Large intestine (tissue), 12 donors: ENCODE measurements around the gene KCNK13. TPM values are rescaled to one million over a fixed set of nuclear protein-coding genes. Genes with fewer than 3 reads are reported as not detected.
"Not testable (repeated sequence)": the region's sequence is repeated elsewhere in the genome, so short reads cannot be mapped to it uniquely, and the experiment has no call there.

ENCODE experiments used
- DNase-seq, 2 donors: peaks; one replicate each; pipeline versions ENCODE4 v3.0.0 to v3.0.0-alpha.2; 2013
- H3K27ac ChIP-seq: one replicate; pipeline ENCODE4 v1.5.1; 2013; ENCODE audit warnings: low read length
- H3K27me3 ChIP-seq: 2 replicates; pipeline ENCODE4 v1.6.1; 2013; ENCODE audit warnings: low read length; ENCODE audit not compliant: control insufficient read depth, insufficient read depth
- H3K36me3 ChIP-seq: 2 replicates; pipeline ENCODE4 v1.6.1; 2013; ENCODE audit warnings: low read length; ENCODE audit not compliant: control insufficient read depth, insufficient read depth
- H3K4me1 ChIP-seq: one replicate; pipeline ENCODE4 v1.6.1; 2013; ENCODE audit warnings: low read length; ENCODE audit not compliant: control insufficient read depth, insufficient read depth
- H3K4me3 ChIP-seq: one replicate; pipeline ENCODE4 v1.5.1; 2013; ENCODE audit warnings: low read length
- H3K9me3 ChIP-seq: one replicate; pipeline ENCODE4 v1.6.1; 2013; ENCODE audit warnings: mild to moderate bottlenecking, low read depth, low read length, moderate library complexity; ENCODE audit not compliant: control insufficient read depth
- WGBS: methylation state at CpG from one replicate; pipeline ENCODE4 v1.1.5; 2013; ENCODE audit warnings: low lambda C conversion rate; ENCODE audit not compliant: insufficient coverage; 5-methylcytosine and 5-hydroxymethylcytosine counted together
- long read RNA-seq, 11 donors: transcript quantifications; one replicate each; lab custom pipeline, GENCODE V29; 2026
- polyA plus RNA-seq: library from polyadenylated mRNA; unstranded; fragments of 120-200 nt; gene quantifications from one replicate; pipeline ENCODE4 v1.2.1, GENCODE V29; 2013

Gene KCNK13
- 0.64 TPM for polyA plus RNA-seq
- long read RNA-seq, donor 1, result 0 reads
- long read RNA-seq, donor 2, result 0 reads
- long read RNA-seq, donor 3, result 0 reads
- long read RNA-seq, donor 4, partial matches to known transcripts, result 0 of 1 reads
- long read RNA-seq, donor 4, other reads (novel, unspliced or antisense), result 0 of 1 reads
- long read RNA-seq, donor 5, result 0 reads
- long read RNA-seq, donor 6, result 0 reads
- long read RNA-seq, donor 7, result 0 reads
- long read RNA-seq, donor 8, partial matches to known transcripts, result 0 of 1 reads
- long read RNA-seq, donor 8, other reads (novel, unspliced or antisense), result 0 of 1 reads
- long read RNA-seq, donor 9, result 0 reads
- long read RNA-seq, donor 10, partial matches to known transcripts, result 0 of 1 reads
- long read RNA-seq, donor 10, other reads (novel, unspliced or antisense), result 0 of 1 reads
- long read RNA-seq, donor 11, partial matches to known transcripts, result 0 of 1 reads
- long read RNA-seq, donor 11, other reads (novel, unspliced or antisense), result 0 of 1 reads

- Histone ChIP-seq H3K4me1 (peaks cover 7% of the 10 kb centered on the region), H3K36me3 (no peaks in the 10 kb centered on the region), H3K4me3 (peak within 1 kb of the TSS; percentile 18), H3K9me3 (peaks cover 3% of the 10 kb centered on the region), H3K27me3 (peaks cover 70% of the 10 kb centered on the region), H3K27ac (no peak within 1 kb of the TSS)
- peak in 1 of 2 donors; percentile 37 for DNase-seq
- WGBS, result no CpG with 5 or more reads among the region's 52 CpGs
These were observed at the start of gene KCNK13 for GRCh38 chr14:90061685-90062126. TSS of gene KCNK13 (plus strand) at chr14:90061994. CDS start at chr14:90062206, 212 bp downstream.

GRCh38 chr14:90017371-90017770 lies 44.4 kb upstream of the KCNK13 start:
- H3K4me3 ChIP-seq, result no peak overlapping the region
- no peak for DNase-seq
- no CpG with 5 or more reads among the region's 4 CpGs for WGBS
- no peaks in the 10 kb centered on the region for H3K4me1 ChIP-seq
- peaks cover 45% of the 10 kb centered on the region for H3K36me3 ChIP-seq
- no peaks in the 10 kb centered on the region for H3K27me3 ChIP-seq
- H3K9me3 ChIP-seq, result no peaks in the 10 kb centered on the region
- H3K27ac ChIP-seq, result no peak overlapping the region

- Histone ChIP-seq H3K36me3 (peaks cover 54% of the 10 kb centered on the region), H3K4me3 (no peak overlapping the region), H3K27ac (no peak overlapping the region), H3K27me3 (no peaks in the 10 kb centered on the region), H3K4me1 (no peaks in the 10 kb centered on the region), H3K9me3 (no peaks in the 10 kb centered on the region)
- no peak for DNase-seq
- WGBS, result 67% methylated on average over 2 of the region's 11 CpGs
These were observed 41.8 kb upstream of the KCNK13 start for GRCh38 chr14:90019824-90020523.

GRCh38 chr14:90023176-90023896 lies 38.5 kb upstream of the KCNK13 start:
- H3K36me3 ChIP-seq, result peaks cover 45% of the 10 kb centered on the region
- H3K9me3 ChIP-seq, result no peaks in the 10 kb centered on the region

GRCh38 chr14:90024910-90025309 lies 36.9 kb upstream of the KCNK13 start:
- H3K4me1 ChIP-seq, result no peaks in the 10 kb centered on the region
- H3K27ac ChIP-seq, result no peak overlapping the region
- no peaks in the 10 kb centered on the region for H3K27me3 ChIP-seq
- H3K36me3 ChIP-seq, result peaks cover 37% of the 10 kb centered on the region
- no peaks in the 10 kb centered on the region for H3K9me3 ChIP-seq
- H3K4me3 ChIP-seq, result no peak overlapping the region
- no peak for DNase-seq
- no CpG with 5 or more reads among the region's 3 CpGs for WGBS

More at GRCh38 chr14:90023176-90023896, 38.5 kb upstream of the KCNK13 start:
- no peak for DNase-seq
- WGBS, result 100% methylated on average over 2 of the region's 7 CpGs
- Histone ChIP-seq H3K4me3 (no peak overlapping the region), H3K27me3 (no peaks in the 10 kb centered on the region), H3K27ac (no peak overlapping the region), H3K4me1 (no peaks in the 10 kb centered on the region)

GRCh38 chr14:90026608-90027007 lies 35.2 kb upstream of the KCNK13 start:
- not testable (repeated sequence) for H3K9me3 ChIP-seq, H3K4me3 ChIP-seq, H3K27ac ChIP-seq, DNase-seq, H3K4me1 ChIP-seq, H3K27me3 ChIP-seq
- peaks cover 35% of the 10 kb centered on the region for H3K36me3 ChIP-seq
- WGBS, result no CpG with 5 or more reads among the region's 4 CpGs

GRCh38 chr14:90027842-90028241 lies 34.0 kb upstream of the KCNK13 start:
- H3K27ac ChIP-seq, result no peak overlapping the region
- no peak overlapping the region for H3K4me3 ChIP-seq
- peaks cover 33% of the 10 kb centered on the region for H3K36me3 ChIP-seq
- DNase-seq, result no peak
- H3K9me3 ChIP-seq, result no peaks in the 10 kb centered on the region
- H3K27me3 ChIP-seq, result no peaks in the 10 kb centered on the region
- no peaks in the 10 kb centered on the region for H3K4me1 ChIP-seq
- no CpG with 5 or more reads among the region's 1 CpG for WGBS

- Histone ChIP-seq H3K4me3 (no peak overlapping the region), H3K27ac (no peak overlapping the region), H3K4me1 (no peaks in the 10 kb centered on the region), H3K36me3 (peaks cover 46% of the 10 kb centered on the region), H3K27me3 (no peaks in the 10 kb centered on the region), H3K9me3 (no peaks in the 10 kb centered on the region)
- no peak for DNase-seq
- WGBS, result no CpG with 5 or more reads among the region's 2 CpGs
These were observed 27.6 kb upstream of the KCNK13 start for GRCh38 chr14:90034156-90034555.

- H3K9me3 ChIP-seq, result no peaks in the 10 kb centered on the region
- H3K27me3 ChIP-seq, result no peaks in the 10 kb centered on the region
- no peak overlapping the region for H3K4me3 ChIP-seq
- H3K4me1 ChIP-seq, result no peaks in the 10 kb centered on the region
- 100% methylated on average over 1 of the region's 6 CpGs for WGBS
- H3K27ac ChIP-seq, result no peak overlapping the region
- no peak for DNase-seq
- peaks cover 47% of the 10 kb centered on the region for H3K36me3 ChIP-seq
These were observed 26.8 kb upstream of the KCNK13 start for GRCh38 chr14:90034835-90035525.
